ENCODE measurements around the gene PI4K2B.
"Not testable (repeated sequence)": the region's sequence is repeated elsewhere in the genome, so short reads cannot be mapped to it uniquely, and the experiment has no call there.

Gene PI4K2B

GRCh38 chr4:25245181-25245580 is 11.3 kb downstream of the PI4K2B start:
- DNase-seq: no peak

GRCh38 chr4:25246680-25247611 is 13.1 kb downstream of the PI4K2B start:
- DNase-seq: no peak

GRCh38 chr4:25248875-25249274 is 15.0 kb downstream of the PI4K2B start:
- DNase-seq: not testable (repeated sequence)

GRCh38 chr4:25249494-25249893 is 15.7 kb downstream of the PI4K2B start:
- not testable (repeated sequence) for DNase-seq

- DNase-seq: peak; percentile 35
These were observed 18.6 kb downstream of the PI4K2B start for GRCh38 chr4:25252230-25253070.

- DNase-seq: no peak
These were observed 19.2 kb downstream of the PI4K2B start for GRCh38 chr4:25253071-25253445.

- not testable (repeated sequence) for DNase-seq
These were observed 20.0 kb downstream of the PI4K2B start for GRCh38 chr4:25253786-25254185.

- DNase-seq: no peak
These were observed 25.2 kb downstream of the PI4K2B start for GRCh38 chr4:25258980-25259578.

GRCh38 chr4:25271866-25272265 is 38.0 kb downstream of the PI4K2B start:
- no peak for DNase-seq

GRCh38 chr4:25280210-25280609 is 46.4 kb downstream of the PI4K2B start:
- no peak for DNase-seq

GRCh38 chr4:25283948-25284347 is 50.1 kb downstream of the PI4K2B start:
- DNase-seq: no peak

GRCh38 chr4:25284466-25284865 is 50.6 kb downstream of the PI4K2B start:
- DNase-seq: no peak

GRCh38 chr4:25290490-25291067 is 56.7 kb downstream of the PI4K2B start:
- DNase-seq: no peak

GRCh38 chr4:25291158-25291733 is 57.4 kb downstream of the PI4K2B start:
- DNase-seq: no peak

- no peak for DNase-seq
These were observed 63.9 kb downstream of the PI4K2B start for GRCh38 chr4:25297528-25298242.

GRCh38 chr4:25299476-25300203 is 65.8 kb downstream of the PI4K2B start:
- peak; percentile 65 for DNase-seq

- no peak for DNase-seq
These were observed 67.6 kb downstream of the PI4K2B start for GRCh38 chr4:25301471-25301870.

GRCh38 chr4:25302626-25303025 is 68.8 kb downstream of the PI4K2B start:
- DNase-seq: no peak

- no peak for DNase-seq
These were observed 69.7 kb downstream of the PI4K2B start for GRCh38 chr4:25303578-25303977.

- DNase-seq: no peak
These were observed 72.8 kb downstream of the PI4K2B start for GRCh38 chr4:25306518-25307057.

- no peak for DNase-seq
These were observed 73.8 kb downstream of the PI4K2B start for GRCh38 chr4:25307596-25307995.

Measured in NCI-H2029 treated with DMSO at 0.1 percent for 48 hours (cell line).